PFSK-1 (cell line): ENCODE data around the gene EML1.

Experiments
- FOXP2 ChIP-seq: optimal IDR thresholded peaks from 2 replicates; pipeline ENCODE3; 2011; ENCODE audit warnings: borderline replicate concordance, control low read depth, inconsistent platforms; ENCODE audit not compliant: insufficient read depth; ENCODE audit errors: extremely low read length, extremely low read depth
- POLR2AphosphoS5 ChIP-seq: IDR thresholded peaks from 2 replicates; pipeline ENCODE4 v1.6.1; 2012; ENCODE audit warnings: low read depth, mild to moderate bottlenecking, control low read depth, low read length, moderate library complexity
- REST ChIP-seq, 2 experiments: IDR thresholded peaks; 2 replicates each; pipeline versions ENCODE4 v1.6.1 to v1.8.0; 2011 to 2012; ENCODE audit warnings: low read depth in 2 of 2, low read length in 2 of 2, control low read depth in 1 of 2, inconsistent platforms in 1 of 2, mild to moderate bottlenecking in 1 of 2, moderate library complexity in 1 of 2; ENCODE audit not compliant: insufficient read depth in 1 of 2
- SIN3A ChIP-seq: IDR thresholded peaks from 2 replicates; pipeline ENCODE4 v1.6.1; 2012; ENCODE audit warnings: mild to moderate bottlenecking, low read length, moderate library complexity, borderline replicate concordance; ENCODE audit not compliant: insufficient read depth
- TAF1 ChIP-seq: IDR thresholded peaks from 2 replicates; pipeline ENCODE4 v1.6.1; 2012; ENCODE audit warnings: low read length, control low read depth, borderline replicate concordance; ENCODE audit not compliant: insufficient read depth

The EML1 gene

GRCh38 chr14:99792551-99793212, 531 bp upstream of the EML1 start:
- no peak for TF ChIP-seq FOXP2
- TF ChIP-seq REST (IDR thresholded peaks at IDR 0.05; ENCODE audit: insufficient read depth in 1 of 2, low read depth in 2 of 2, low read length in 2 of 2), result no peak
- TF ChIP-seq SIN3A, result no peak
- no peak for TF ChIP-seq POLR2AphosphoS5
- no peak for TF ChIP-seq TAF1

GRCh38 chr14:99794151-99794780, 1.1 kb downstream of the EML1 start:
- TF ChIP-seq SIN3A, result no peak

- TF ChIP-seq POLR2AphosphoS5 (no peak), REST (IDR thresholded peaks at IDR 0.05; ENCODE audit: insufficient read depth in 1 of 2, low read depth in 2 of 2, low read length in 2 of 2) (no peak), FOXP2 (no peak), TAF1 (no peak), SIN3A (no peak)
These were observed 1.8 kb downstream of the EML1 start for GRCh38 chr14:99795046-99795445.

GRCh38 chr14:99797231-99797630, 4.0 kb downstream of the EML1 start:
- no peak for TF ChIP-seq SIN3A
- no peak for TF ChIP-seq POLR2AphosphoS5
- TF ChIP-seq FOXP2, result no peak
- no peak for TF ChIP-seq TAF1
- TF ChIP-seq REST (IDR thresholded peaks at IDR 0.05; ENCODE audit: insufficient read depth in 1 of 2, low read depth in 2 of 2, low read length in 2 of 2), result no peak

GRCh38 chr14:99800781-99801180, 7.6 kb downstream of the EML1 start:
- TF ChIP-seq POLR2AphosphoS5 (no peak), FOXP2 (no peak), SIN3A (no peak), TAF1 (no peak), REST (IDR thresholded peaks at IDR 0.05; ENCODE audit: insufficient read depth in 1 of 2, low read depth in 2 of 2, low read length in 2 of 2) (no peak)
